Endothelial cell of umbilical vein (primary cell): ENCODE results near the gene USP6NL.

Experiments
- CTCF ChIP-seq, 2 donors: IDR thresholded peaks; 1 replicate in 1 of 2; 2 replicates in 1 of 2; pipeline ENCODE4 v1.5.1; 2011; ENCODE audit warnings: low read length in 2 of 2, mild to moderate bottlenecking in 2 of 2, moderate library complexity in 2 of 2, control low read depth in 1 of 2, inconsistent platforms in 1 of 2, low read depth in 1 of 2; ENCODE audit not compliant: insufficient read depth in 1 of 2; ENCODE audit errors: extremely low read depth in 1 of 2
- EZH2 ChIP-seq: IDR thresholded peaks from 2 replicates; pipeline ENCODE4 v1.6.1; 2012; ENCODE audit warnings: borderline replicate concordance, low read depth, mild to moderate bottlenecking, moderate library complexity, low read length, inconsistent platforms; ENCODE audit not compliant: severe bottlenecking
- GATA2 ChIP-seq: IDR thresholded peaks from 2 replicates; pipeline ENCODE4 v1.7.0; 2011; ENCODE audit warnings: low read depth, mild to moderate bottlenecking, moderate library complexity, mixed read lengths, low read length; ENCODE audit not compliant: insufficient read length, insufficient read depth
- JUN ChIP-seq: IDR thresholded peaks from 2 replicates; pipeline ENCODE4 v1.6.1; 2011; ENCODE audit warnings: borderline replicate concordance, low read depth; ENCODE audit not compliant: insufficient read length, insufficient read depth
- MAX ChIP-seq: IDR thresholded peaks from 2 replicates; pipeline ENCODE4 v1.6.1; 2011; ENCODE audit not compliant: insufficient read depth, insufficient read length
- MYC ChIP-seq: IDR thresholded peaks from one replicate; pipeline ENCODE4 v1.6.1; 2011; ENCODE audit warnings: mild to moderate bottlenecking, low read depth, low read length
- POLR2A ChIP-seq: IDR thresholded peaks from 2 replicates; pipeline ENCODE4 v1.6.1; 2012; ENCODE audit warnings: low read depth, mild to moderate bottlenecking, control low read depth, low read length
- POLR2AphosphoS5 ChIP-seq: IDR thresholded peaks from 2 replicates; pipeline ENCODE4 v1.6.1; 2012; ENCODE audit warnings: low read depth, mild to moderate bottlenecking, control low read depth, low read length, moderate library complexity; ENCODE audit not compliant: insufficient read depth

- TF ChIP-seq MYC (no peak), CTCF (IDR thresholded peaks at IDR 0.05; ENCODE audit: extremely low read depth in 1 of 2, insufficient read depth in 1 of 2, low read depth in 1 of 2, low read length in 2 of 2) (no peak), JUN (no peak), EZH2 (no peak), MAX (no peak), POLR2AphosphoS5 (no peak), POLR2A (no peak), GATA2 (no peak)
Measured at GRCh38 chr10:11639849-11640764, 28.7 kb upstream of the USP6NL start.
